NCI-H2029 (cell line): ENCODE results near the gene NAV2.

ENCODE experiments used
- DNase-seq: peaks from one replicate; lab custom pipeline; 2025; lab: John Stamatoyannopoulos, UW

Gene NAV2

DNA sequence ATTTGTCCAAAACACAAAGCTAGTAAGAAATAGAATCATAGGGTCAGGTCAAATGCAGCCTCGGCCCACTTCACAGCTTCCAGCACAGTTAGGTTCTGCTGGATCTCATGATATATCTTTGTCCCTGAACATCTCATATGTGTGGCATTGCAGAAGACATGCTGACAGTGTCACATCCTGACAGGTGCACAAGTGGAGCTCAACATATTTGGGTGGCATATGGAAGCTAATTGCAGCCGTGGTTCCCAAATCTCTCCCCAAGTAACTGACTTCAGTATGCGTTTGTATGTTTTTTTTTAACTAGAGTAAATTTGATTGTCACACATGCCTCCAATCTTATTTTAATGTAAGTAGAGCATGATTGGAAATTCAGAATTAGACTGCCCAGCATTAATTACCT lies 33.4 kb downstream of the NAV2 start:
- DNase-seq = no peak

DNA sequence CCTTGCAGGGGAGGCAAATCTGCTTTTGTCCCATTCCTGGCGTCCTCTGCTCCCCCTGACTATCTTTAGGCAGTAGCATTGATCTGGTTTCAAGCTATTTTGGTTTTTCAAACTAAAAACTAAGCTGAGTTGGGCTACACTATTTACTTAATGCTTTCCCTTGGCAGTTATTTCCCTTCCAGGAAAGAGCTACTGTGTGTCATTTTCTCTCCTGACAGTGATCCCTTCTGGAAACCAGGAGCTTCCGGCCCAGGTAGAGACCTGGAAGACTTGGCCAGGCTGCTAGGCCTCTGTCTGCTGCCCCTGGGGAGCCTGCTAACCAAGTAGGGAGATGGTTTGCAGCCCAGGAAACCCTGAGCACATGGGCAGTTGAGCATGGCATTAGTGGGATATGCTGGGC lies 35.0 kb downstream of the NAV2 start:
- DNase-seq = no peak

GRCh38 chr11:19751055-19751454 lies 38.4 kb downstream of the NAV2 start:
- DNase-seq = no peak

DNA sequence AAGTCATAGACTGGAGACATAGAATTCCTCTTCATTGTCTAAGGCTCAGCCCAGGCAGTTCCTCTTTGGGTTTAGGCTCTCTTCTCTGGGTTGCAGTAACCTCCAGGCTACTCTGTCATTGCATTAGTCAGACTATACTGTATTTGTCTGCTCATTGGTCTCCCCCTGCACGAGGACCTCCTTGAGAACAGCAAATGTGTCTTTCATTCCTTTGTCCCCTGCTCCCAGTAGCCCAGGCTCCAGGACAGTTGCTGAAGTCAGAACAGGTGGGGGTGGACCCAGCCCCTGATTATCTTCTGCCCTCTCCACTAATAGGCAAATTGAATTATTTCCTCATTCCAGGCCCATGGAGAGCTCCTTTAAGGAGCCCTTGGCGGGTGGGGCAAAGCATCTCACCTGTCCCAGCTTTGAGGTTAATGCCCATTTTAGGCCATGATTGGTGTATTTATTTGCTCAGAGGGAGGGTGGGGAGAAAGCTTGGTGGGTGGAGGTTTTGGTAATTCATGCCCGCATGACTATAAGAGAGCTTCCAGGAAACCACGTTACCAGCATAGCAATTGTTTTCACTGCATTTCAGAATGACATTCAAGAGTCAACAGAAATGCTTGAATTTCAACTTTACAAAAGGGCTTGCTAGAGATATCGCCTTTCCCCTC lies 40.9 kb downstream of the NAV2 start:
- peak; percentile 96 for DNase-seq

- no peak for DNase-seq
Measured at GRCh38 chr11:19756675-19757475, 44.2 kb downstream of the NAV2 start.

DNA sequence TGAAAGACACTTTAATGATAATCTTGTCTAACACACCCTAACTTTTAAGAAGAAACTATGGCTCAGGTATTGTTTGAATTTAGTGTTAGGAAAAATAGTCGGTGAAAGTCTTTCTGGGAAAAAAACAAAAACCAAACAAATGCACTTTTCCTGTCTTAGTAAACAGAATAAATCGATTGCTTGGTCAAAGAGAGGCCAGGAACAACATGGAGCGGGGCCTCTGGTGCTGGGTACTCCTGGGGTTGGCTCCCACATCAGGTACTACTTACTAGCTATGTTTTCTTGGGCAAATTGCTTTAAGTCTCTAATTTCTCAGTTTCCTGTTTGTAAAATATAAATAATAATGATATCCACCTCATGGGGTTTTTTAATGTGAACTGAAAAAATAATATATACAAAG lies 46.8 kb downstream of the NAV2 start:
- DNase-seq = no peak

DNA sequence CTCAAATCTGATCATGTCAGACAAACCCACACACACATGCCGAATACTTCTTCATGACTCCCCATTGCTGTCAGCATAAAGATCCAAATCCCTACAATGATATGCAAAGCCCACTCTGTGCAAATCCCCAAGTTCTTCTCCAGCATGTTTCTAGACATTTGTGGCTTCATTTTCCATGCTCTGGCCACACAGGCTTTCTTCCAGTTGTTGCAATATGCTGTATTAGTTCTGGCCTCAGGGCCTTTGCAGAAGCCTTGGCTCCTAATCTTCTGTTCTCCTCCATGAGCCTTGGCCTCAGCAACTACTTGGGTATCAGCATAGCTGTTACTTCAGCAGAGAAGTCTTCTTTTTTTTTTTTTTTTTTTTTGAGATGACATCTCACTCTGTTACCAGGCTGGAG lies 49.6 kb downstream of the NAV2 start:
- DNase-seq = no peak

GRCh38 chr11:19763330-19763729 lies 50.7 kb downstream of the NAV2 start:
- no peak for DNase-seq

- peak; percentile 48 for DNase-seq
Measured at GRCh38 chr11:19766206-19766605, 53.6 kb downstream of the NAV2 start.

DNA sequence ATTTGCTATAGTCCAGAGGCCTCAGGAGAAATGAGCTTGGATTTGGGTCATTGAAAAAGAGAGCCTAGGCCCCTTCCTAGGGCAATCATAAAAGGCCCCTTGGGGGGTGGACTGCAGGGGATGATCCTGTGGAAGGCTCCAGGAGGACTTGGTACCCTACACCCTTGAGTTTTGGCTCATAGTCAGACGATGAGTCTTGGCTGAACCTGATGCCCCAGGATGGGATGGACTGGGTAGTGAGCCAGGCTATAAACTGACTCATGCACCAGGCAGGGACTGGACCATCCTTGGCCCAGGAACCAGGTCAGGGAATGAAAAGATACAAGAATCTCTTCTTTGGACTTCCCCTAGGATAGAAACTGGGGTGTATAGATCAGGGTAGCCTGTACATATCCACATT lies 54.2 kb downstream of the NAV2 start:
- no peak for DNase-seq

DNA sequence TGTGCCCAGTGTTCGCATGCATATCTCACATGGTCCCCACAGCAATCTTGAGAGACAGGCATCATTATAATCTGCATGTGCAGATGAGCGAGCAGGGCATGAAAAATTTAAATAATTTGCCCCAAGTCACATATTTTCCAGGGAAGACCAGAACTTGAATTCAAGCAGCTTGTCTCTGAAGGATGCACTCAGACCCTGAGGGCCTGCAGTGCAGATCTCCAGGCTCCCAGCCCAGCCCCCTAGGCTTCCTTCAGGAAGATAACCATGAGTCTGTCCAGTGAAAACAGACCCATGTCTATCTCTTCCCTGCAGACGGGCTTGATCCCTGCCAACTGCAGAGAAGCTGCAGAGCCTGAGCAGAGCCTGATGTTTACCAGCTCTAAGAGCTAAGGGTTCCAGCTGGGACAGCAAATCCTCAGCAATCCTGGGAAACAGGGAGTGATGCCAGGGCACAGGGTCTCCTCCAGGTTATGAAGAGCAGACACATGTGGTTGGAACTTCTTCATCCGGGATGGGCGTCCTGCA lies 55.1 kb downstream of the NAV2 start:
- DNase-seq = peak; percentile 17

GRCh38 chr11:19768197-19768596 lies 55.6 kb downstream of the NAV2 start:
- no peak for DNase-seq

DNA sequence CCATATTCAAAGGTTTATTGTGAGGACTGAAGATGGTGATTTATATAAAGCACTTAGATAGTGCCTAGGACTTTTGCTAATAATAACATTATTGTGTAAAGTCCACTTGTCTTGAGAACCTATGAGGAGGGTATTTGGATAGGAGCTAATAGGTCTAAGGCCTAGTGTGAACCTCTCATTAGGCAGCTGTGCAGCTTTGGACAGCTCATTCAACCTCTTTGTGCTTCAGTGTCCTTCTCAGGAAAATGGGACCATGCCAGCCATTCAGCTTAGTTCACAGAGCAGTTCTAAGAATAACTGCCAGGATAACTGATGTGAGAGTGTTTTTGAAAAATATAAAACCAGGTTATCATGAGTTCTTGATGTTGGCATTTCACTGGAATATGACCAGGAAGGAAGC lies 56.2 kb downstream of the NAV2 start:
- peak; percentile 39 for DNase-seq

DNA sequence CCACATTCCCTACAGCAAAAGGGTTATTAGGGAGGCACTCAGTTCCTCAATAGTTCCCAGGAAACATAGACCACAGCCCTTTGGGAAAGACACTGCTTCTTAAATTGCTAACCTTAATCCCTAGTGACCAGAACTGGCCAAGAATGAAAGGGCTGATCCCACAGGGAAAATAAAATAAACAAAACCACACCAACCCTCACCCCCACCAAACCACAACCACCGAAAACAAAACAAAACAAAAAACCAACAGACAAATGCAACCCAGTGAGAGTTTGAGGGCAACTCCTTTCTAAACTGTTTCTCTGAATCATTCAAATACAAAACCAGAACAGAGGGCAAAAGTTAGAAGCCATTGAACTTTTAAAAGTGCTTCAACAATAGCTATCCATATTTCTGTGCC lies 57.2 kb downstream of the NAV2 start:
- DNase-seq = no peak

DNA sequence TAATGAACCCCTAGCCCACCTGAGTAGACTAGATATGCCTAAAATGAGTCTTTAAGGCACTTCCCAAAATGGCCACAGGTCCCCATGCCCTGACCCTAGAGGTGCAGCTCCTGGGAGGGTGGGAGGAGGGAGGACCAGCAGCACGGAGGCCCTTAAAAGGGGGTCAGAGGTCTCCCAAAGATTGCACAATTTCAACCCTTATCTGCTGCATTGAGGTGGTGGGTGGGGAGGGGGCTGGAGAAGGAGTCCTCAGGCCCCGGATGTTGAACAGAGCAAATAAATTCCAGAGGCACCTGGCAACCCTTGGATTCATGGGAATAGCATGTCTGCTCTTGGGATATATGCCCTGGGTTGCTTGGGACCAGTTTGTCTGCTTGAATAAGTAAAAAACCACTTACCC lies 57.6 kb downstream of the NAV2 start:
- DNase-seq = no peak

GRCh38 chr11:19771463-19771862 lies 58.8 kb downstream of the NAV2 start:
- no peak for DNase-seq

DNA sequence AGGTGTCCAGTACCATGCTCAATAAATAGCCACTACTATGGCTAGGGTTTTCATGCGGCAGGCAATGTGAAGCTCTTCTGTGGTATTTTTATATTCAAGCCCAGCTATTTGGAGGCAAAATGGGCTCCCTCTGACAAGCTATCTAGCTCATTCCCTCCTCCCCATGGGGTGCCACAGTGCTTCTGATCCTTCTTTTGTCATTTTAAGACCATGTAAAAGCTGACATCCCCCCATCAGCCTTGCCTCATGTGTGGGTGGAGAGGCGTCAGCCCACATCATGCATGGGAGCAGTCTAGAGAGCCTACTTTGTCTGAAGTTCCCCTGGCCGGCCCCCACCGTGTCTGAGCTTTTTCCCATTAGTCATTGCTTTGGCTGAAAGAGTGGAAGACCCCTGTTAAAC lies 59.8 kb downstream of the NAV2 start:
- no peak for DNase-seq

DNA sequence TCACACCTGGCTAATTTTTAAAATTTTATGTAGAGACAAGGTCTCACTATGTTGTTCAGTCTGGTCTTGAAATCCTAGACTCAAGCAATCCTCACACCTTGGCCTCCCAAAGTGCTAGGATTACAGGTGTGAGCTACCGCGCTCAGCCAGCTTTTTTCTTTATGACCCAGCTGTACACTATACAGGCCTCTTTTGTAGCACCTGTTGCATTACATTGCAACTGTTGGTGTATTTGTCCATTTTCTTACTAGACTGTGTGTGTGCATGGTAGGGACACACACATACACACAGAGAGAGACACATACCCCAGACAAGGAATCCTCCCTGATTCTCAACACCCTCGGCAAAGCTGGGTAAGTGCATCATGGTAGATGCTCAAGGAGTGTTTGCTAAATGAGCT lies 61.7 kb downstream of the NAV2 start:
- DNase-seq = no peak

DNA sequence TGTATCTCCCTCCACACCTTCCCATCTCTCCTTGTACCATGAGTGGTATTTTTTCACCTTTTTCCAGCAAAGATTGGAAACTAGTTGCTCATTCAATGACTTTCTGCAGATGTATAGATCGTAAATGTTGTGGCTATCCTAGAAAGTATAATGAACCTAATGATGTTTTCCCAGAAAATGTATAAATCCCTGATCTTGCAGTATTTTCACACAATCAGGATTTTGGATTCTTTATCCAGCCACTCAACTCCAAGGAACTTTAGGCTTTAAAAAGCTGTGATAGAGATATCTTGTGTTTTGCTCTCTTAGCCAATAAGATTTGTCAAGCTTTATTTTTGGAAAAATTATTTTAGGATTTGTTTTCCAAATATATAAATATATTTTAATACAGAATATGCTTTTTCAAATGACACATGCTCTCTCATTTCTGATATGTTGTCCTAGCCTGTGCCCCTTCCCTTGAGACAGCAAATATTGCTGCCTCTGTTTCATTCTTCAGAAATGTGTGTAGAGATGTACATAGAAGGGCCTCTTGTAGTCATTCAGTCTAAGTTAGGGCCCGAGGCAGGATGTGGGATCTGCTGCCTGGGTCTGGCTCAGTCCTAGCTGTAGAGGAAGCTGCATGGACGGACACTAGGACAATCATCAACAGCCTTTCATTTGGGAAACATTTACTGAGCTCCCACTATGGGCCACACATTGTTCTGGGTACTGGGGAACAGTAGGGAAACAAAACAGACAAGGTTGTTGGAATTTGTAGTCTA lies 62.4 kb downstream of the NAV2 start:
- DNase-seq = no peak

GRCh38 chr11:19775622-19776021 lies 63.0 kb downstream of the NAV2 start:
- no peak for DNase-seq

DNA sequence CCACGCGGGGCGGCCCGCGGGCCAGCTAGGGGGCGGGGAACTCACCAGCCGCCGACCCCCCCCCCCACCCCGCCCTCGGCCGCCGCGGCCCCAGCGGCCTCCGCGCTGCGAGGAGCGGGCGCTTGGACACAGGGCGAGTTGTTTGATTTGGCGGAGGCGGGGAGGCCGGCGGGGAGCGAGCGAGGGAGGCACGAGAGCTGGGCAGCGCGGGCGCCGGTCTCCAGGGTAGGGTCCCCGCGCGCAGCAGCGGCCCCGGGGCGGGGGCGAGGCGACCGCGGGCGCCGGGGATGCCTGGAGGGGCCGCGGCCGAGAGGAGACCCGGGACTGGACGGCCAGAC lies 64.4 kb downstream of the NAV2 start:
- DNase-seq = no peak

DNA sequence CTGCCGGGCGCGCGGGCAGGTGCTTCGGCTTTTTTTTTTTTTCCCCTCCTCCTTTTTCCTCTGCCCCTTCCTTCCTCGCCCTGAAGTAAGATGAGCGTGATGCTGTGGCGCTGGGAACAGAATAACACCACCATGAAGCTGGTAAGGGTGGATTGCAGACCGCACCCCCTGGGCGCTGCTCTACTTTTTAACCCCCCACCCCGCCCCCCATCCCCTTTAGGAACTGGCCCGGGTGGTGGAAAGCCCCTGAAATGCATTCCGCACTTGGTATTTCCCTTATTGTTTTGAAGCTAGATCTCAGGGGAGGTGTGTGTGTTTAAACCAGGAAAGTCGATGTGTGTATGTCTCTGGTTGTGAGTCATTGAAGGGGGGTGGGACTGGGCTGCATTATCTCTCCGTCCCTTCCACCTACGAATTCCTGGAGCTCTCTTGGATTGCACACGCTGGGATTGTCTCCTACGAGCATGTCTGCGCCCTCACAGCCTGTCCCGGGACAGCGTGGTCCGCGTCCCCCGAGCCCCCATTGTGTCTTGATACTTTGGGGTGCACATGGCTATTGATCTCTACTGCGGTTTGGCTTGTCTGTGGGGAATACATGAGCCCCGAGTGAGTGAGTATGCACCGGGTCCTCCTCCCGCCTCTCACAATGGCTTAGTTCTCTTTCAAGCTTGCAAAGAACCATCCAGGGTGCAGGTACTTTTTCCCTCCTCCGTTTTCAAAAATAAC lies 64.9 kb downstream of the NAV2 start:
- DNase-seq = peak; percentile 51
